Gastroesophageal sphincter (tissue), 3 donors: ENCODE results near the gene SLC47A2.

ENCODE experiments used
- EP300 ChIP-seq: sonication (generic); formaldehyde crosslinking; IDR thresholded peaks from one replicate; pipeline ENCODE4 v1.6.1; 2017; ENCODE audit warnings: antibody characterized with exemption, mild to moderate bottlenecking
- POLR2A ChIP-seq, 2 donors: fragments of 450-650 bp; IDR thresholded peaks; one replicate each; pipeline ENCODE4 v1.6.1; 2017; ENCODE audit warnings: antibody characterized with exemption in 2 of 2, mild to moderate bottlenecking in 2 of 2, moderate library complexity in 1 of 2
- POLR2AphosphoS5 ChIP-seq: sonication (generic); formaldehyde crosslinking; IDR thresholded peaks from one replicate; pipeline ENCODE4 v1.6.1; 2017; ENCODE audit warnings: antibody characterized with exemption
- TF ChIP-seq, protein P1 (sequence below), 4 experiments: fragments of 200-600 bp in 2 of 4; fragments of 450-650 bp in 2 of 4; sonication (generic) in 1 of 4; IDR thresholded peaks; one replicate each; pipeline ENCODE4 v1.5.1; 2017 to 2019; ENCODE audit warnings: antibody characterized with exemption in 4 of 4, mild to moderate bottlenecking in 2 of 4, moderate library complexity in 2 of 4

DNA sequence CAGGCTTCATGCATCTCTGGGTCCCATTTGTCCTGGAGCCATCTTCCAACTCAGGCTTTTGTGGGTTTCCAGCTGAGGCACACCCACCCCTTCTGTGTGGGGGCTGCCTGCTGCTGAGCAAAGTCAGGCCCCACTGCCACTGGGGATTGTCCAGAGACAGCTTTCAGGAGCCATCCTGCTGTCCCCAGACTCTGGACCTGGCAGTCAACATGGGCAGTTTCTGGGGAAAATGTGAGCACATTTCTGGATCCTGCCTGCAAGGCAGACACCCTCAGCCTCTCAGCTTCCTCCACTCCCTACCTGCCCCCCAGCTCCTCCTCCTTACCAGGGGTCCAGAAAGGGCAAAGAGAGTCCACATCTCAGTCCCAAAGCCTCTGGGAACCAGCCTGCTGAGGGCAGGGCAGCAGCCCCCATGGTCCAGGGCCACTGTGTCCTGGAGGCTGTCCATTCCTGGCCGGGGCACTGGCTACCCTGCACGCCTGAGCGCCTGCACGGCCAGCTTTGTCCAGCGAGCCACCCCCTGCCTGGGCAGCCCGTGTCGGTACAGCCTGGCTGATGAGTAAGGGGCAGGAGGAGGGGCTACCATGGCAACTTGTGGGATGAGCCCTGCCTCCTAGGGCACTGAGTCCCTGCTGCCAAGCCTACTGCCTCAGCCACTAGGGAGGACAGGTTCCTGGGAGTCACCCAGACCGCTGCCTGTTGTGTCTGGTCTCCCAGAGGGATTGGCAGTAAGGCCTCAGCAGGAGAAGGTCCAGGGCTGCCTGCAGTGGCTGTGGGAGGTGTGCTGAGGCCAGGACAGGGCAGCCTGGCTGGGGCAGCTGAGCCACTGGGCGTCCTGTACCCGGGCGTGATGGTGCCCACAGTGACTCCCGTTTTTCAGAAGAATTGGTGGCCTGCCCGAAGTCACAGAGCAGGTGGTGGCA is at the start of gene SLC47A2:
- TF ChIP-seq, protein P1, sequence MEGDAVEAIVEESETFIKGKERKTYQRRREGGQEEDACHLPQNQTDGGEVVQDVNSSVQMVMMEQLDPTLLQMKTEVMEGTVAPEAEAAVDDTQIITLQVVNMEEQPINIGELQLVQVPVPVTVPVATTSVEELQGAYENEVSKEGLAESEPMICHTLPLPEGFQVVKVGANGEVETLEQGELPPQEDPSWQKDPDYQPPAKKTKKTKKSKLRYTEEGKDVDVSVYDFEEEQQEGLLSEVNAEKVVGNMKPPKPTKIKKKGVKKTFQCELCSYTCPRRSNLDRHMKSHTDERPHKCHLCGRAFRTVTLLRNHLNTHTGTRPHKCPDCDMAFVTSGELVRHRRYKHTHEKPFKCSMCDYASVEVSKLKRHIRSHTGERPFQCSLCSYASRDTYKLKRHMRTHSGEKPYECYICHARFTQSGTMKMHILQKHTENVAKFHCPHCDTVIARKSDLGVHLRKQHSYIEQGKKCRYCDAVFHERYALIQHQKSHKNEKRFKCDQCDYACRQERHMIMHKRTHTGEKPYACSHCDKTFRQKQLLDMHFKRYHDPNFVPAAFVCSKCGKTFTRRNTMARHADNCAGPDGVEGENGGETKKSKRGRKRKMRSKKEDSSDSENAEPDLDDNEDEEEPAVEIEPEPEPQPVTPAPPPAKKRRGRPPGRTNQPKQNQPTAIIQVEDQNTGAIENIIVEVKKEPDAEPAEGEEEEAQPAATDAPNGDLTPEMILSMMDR (IDR thresholded peaks at IDR 0.05) = no peak
- TF ChIP-seq POLR2A (IDR thresholded peaks at IDR 0.05) = no peak
- no peak for TF ChIP-seq POLR2AphosphoS5
- TF ChIP-seq EP300 = no peak
